Thoracic aorta endothelial cell (primary cell): Measurements from ENCODE around the gene PSTK. TPM values are rescaled to one million over a fixed set of nuclear protein-coding genes. Genes with fewer than 3 reads are reported as not detected.

ENCODE experiments used
- total RNA-seq: library from RNA; depleted of rRNA; stranded (reverse); fragments of >200 nt; gene quantifications from 2 replicates; pipeline ENCODE4 v1.2.3, GENCODE V29; 2012

Gene PSTK, protein sequence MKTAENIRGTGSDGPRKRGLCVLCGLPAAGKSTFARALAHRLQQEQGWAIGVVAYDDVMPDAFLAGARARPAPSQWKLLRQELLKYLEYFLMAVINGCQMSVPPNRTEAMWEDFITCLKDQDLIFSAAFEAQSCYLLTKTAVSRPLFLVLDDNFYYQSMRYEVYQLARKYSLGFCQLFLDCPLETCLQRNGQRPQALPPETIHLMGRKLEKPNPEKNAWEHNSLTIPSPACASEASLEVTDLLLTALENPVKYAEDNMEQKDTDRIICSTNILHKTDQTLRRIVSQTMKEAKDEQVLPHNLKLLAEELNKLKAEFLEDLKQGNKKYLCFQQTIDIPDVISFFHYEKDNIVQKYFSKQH
- 2.8 and 3.2 TPM in 2 replicates for total RNA-seq

DNA sequence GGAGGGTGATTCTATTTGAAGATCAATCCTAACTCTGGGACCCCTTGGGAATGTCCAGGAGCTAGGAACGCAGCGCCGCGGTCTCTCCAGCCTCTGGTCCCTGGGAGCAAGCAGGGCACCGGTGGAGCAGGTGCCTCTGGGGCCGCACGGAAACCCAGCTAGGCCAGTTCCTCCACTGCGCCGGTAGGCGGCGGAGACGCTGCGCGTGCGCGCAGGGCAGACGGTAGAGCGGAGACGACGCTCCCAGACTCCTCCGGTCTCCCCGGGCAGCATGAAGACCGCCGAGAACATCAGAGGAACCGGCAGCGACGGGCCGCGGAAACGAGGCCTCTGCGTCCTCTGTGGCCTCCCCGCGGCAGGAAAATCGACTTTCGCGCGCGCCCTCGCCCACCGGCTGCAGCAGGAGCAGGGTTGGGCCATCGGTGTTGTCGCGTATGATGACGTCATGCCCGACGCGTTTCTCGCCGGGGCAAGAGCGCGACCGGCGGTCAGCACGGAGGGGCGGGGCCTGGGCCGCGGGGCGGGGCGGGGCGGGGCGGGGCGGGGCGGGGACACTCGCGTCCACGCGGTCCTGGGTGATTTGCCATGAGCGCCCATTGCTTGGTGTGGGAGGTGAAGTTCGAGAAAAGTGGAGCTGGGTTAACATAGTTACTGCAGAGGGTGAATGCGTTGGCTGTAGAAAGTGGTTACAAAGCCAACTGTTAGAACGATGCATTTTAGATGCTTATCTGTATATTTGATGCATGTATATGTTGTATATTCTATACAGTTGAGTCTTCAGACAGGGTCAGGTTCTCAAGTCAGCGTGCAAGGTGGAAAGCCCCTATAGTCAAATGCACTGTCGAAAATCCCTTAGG lies at the start of gene PSTK:
Gene PSTK, plus strand, starts transcription at position 193 of the 857 bp plus-strand sequence. Its CDS starts 79 bp downstream, at position 272.

DNA sequence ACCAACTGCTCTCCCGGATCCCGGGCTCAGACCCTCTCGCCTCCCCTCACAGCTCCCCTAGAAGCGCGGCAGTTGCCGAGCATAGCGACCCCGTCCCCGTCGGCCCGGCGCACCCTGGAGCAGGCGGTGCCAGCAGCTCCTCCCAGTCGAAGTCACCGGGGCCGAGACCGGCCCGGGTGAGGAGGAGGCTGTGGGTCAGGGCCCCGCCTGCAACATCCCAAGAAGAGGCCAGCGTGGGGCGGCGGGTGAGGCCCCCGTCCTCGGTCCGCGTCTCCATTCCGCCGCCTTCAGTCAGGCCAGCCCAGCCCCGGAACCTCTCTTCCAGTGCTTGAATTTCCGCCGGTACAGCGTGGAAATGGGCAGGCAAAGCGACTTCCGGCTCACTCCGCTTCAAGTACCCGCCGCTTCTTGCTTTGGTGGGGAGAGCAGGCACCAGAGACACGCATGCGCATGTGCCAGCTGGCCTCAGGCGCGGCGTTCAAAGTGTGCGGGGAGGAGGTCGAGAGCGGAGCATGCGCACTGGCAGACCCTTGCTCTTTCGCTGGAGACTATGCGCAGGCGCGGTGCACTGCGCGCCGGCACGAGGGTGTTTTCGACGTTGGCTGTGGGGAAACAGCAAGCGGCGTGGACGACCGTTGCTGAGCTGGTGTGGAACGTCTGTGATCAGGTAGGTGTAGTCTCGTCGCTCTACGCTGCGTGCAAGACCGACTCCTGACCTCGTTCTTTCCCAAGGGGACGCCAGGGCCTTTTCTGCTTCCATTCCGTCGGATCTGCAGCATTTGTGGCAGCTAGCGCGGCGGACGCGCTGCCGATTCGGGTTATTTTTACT lies 26.1 kb upstream of the PSTK start, which contains the start of gene C10orf88:
Gene C10orf88, minus strand, starts transcription at position 326 of the 829 bp plus-strand sequence. Its CDS starts 49 bp downstream, at position 277.

DNA sequence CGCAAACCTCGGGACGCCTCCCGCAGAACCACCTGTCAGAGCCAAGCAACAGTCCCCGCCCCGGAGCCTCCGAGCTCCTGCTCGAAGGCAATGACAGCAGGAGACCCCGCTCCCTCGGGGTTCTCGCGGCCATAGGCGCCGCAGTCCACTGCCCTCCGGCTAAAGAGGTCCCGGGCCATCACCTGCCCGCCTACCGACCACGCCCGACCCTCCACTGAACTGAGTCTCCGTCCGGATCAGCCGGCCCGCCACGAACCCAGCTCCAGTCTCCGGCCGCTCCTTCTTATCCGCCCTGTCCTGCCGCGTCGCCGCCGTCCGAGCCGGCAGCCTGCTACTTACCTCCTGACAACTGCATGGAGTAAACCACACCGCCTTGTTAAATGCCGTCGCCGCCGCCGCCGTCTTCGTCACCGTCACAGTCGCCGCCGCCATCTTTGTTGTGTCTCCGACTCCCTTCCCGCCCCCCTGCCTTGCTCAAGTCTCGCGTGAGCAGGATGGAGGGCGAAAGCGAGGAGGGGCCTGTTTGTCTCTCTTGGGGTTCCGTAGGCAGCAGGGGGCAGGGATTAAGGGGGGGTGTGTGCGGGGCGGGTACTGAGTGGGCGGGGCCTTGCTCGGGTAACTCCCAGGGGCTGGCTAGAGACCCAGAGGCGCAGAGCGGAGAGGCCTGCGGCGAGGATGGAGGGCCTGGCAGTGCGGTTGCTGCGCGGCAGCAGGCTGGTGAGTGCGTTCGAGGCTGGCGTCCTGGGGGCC lies 28.3 kb downstream of the PSTK start, which contains the start of the genes ACADSB and IKZF5:
Gene ACADSB, plus strand, starts transcription at position 652 of the 750 bp plus-strand sequence. Its CDS starts 24 bp downstream, at position 676.
Gene IKZF5, minus strand, starts transcription at position 441 of the 750 bp plus-strand sequence. CDS start 10,170 bp downstream, outside the sequence.

Other genes starting within 250 kb of the PSTK start
- 2.1 TPM in 2 replicates for gene CUZD1, start 134.5 kb upstream of the PSTK start, total RNA-seq
- 10.6 and 14.1 TPM in 2 replicates for gene FAM24B, start 100.8 kb upstream of the PSTK start, total RNA-seq
- gene FAM24A, start 69.8 kb upstream of the PSTK start, total RNA-seq: not detected in 2 replicates
- gene C10orf88, start 26.2 kb upstream of the PSTK start, total RNA-seq: 13.4 and 14.8 TPM in 2 replicates
- 12.8 and 16.1 TPM in 2 replicates for gene IKZF5, start 28.4 kb downstream of the PSTK start, total RNA-seq
- gene ACADSB, start 28.6 kb downstream of the PSTK start, total RNA-seq: 8.0 and 12.2 TPM in 2 replicates
- not detected in 2 replicates for gene HMX3, start 155.6 kb downstream of the PSTK start, total RNA-seq
- gene HMX2, start 167.7 kb downstream of the PSTK start, total RNA-seq: not detected in 2 replicates
- 228 and 267 TPM in 2 replicates for gene BUB3, start 174.0 kb downstream of the PSTK start, total RNA-seq